ENCODE results near the gene SSR2. TPM values are rescaled to one million over a fixed set of nuclear protein-coding genes. Genes with fewer than 3 reads are reported as not detected.
A peak's percentile ranks its signal among the peaks of the same experiment; 100 is the strongest.
"Not testable (repeated sequence)": the region's sequence is repeated elsewhere in the genome, so short reads cannot be mapped to it uniquely, and the experiment has no call there.

The SSR2 gene
- total RNA-seq, 2 experiments from 2014 or later = 204 to 205 TPM

DNA sequence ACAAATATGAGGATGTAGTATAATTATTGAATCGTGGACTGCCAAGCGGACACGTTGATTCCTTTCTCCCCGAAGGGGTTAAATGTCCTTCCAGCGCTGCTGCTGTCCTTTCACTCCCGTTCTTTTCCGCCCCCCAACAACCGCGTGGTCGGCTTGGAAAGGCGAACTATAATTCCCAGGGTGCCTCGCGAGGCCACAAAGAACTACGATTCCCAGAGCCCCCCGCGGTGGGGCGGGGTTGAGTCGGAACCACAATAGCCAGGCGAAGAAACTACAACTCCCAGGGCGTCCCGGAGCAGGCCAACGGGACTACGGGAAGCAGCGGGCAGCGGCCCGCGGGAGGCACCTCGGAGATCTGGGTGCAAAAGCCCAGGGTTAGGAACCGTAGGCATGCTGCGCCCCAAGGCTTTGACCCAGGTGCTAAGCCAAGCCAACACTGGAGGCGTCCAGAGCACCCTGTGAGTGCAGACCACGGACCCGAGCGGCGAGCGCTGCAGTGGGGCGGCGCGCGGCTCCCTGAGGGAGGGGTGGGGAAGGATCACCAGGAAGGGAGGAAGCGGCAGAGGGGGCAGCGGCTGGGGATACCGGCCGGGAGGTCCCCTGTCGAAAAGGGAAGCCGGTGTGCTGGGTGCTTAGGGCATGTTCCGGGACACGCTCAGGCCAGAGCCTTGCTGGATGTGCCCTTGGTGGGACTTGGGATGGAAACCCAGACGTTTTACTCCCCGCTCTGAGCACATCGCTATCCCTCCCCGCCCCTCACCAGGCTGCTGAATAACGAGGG is 33.9 kb upstream of the SSR2 start, which contains the start of gene LAMTOR2:
Gene LAMTOR2, plus strand, starts transcription at position 283 of the 781 bp plus-strand sequence. Its CDS starts 108 bp downstream, at position 391.
- H3K9me3 Mint-ChIP-seq = no peaks in the 10 kb centered on the region
- peak; percentile 75 for ATAC-seq (ENCODE audit: low read depth)
- peak within 1 kb of the TSS; percentile 96 for H3K4me3 Mint-ChIP-seq
- peaks cover 5% of the 10 kb centered on the region for H3K36me3 Mint-ChIP-seq
- peak within 1 kb of the TSS; percentile 85 for H3K27ac Mint-ChIP-seq
- POLR2A ChIA-PET = no interaction called here
- peak; percentile 96 for DNase-seq
- H3K4me1 Mint-ChIP-seq = peaks cover 19% of the 10 kb centered on the region
- no peaks in the 10 kb centered on the region for H3K27me3 Mint-ChIP-seq

DNA sequence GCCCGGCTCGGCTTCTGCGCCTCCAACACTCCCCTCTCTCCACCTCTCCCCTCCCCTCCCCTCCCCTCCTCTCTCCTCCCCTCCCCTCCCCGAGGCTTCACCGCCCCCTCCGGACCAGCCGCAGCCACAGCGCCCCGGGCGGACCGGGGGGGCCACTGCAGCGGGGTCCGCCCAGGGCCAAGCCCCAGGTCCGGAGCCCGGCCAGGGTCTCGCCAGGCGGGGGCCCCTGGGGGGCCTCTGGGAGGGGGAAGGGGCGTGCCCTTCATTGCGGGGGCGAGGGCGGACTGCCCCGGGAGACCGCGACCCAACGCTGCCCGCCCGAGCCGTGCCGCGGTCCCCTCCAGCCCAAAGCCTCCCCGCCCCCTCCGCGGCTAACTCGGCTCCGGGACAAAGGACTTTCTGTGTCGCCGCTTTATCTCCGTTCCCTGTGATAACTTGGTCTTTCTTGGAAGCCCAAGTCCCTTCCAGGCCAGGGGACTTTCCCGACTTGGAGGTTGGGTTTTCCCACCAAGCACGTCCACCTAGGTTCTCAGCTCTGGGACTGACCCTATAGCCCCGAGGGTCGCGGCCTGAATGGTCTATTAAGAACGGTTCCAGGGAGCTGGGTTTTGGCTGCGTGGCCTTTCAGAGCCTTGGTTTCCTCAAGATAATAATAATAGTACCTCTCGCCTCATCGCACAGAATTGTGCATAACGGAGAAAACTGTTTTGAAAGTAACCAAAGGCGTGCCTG is 33.2 kb upstream of the SSR2 start, which contains the start of gene UBQLN4:
Gene UBQLN4, minus strand, starts transcription at position 31 of the 732 bp plus-strand sequence. CDS start 97 bp downstream, outside the sequence.
- H3K4me3 Mint-ChIP-seq = peak within 1 kb of the TSS; percentile 96
- H3K4me1 Mint-ChIP-seq = peaks cover 19% of the 10 kb centered on the region
- H3K27me3 Mint-ChIP-seq = no peaks in the 10 kb centered on the region
- POLR2A ChIA-PET = interaction anchor here (0.6 to 1.0 kb wide), 4 partner anchors 9 to 120 kb away, joined by 3 to 4 read pairs (median 4); no protein-coding TSS in a partner anchor
- peaks cover 8% of the 10 kb centered on the region for H3K36me3 Mint-ChIP-seq
- H3K9me3 Mint-ChIP-seq = no peaks in the 10 kb centered on the region
- peak; percentile 90 for DNase-seq
- peak within 1 kb of the TSS; percentile 87 for H3K27ac Mint-ChIP-seq
- peak; percentile 52 for ATAC-seq (ENCODE audit: low read depth)

DNA sequence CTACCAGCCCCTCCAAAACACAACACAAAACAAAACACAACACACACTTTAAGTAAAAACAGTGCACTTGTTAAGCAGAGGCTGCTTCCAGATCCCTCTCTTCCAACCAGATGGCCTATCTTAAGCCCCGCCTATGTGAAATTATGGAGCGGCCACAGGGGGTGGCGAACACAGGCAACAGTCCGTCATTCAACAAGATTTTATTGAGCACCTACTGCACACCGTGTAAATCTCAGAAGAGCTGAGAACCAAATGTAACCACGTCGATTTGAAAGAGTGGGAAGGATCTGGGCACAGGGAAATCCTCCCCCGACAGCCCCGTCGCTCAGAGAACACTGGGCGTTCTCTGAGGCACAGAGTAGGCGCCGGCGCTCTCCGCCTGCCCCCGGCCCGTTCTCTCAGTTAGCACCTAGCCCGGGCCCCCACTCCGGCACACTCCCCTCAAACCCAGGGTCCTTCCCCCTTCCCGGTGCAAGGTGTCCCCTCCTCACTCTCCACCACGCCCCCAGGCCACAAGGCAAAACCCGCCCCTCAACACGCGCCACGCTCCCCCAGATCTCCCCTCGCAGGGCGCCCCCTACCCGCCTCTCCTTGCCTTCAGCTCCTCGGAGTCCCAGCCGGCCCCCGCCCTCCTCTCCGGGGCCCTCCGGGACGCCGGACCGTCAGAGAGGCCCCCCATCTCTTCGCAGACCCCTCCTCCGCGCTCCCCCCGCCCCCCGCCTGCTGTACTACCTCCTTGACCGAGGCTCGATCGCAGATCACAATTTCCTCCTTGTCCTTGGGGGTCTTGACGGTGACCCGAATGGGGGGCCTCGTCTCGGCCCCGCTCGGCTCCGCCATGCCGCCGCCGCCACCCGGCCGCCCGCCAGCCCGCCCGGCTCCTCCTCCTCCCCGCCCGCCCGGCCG is 32.4 kb upstream of the SSR2 start:
- no peaks in the 10 kb centered on the region for H3K9me3 Mint-ChIP-seq
- no peaks in the 10 kb centered on the region for H3K27me3 Mint-ChIP-seq
- H3K36me3 Mint-ChIP-seq = peaks cover 8% of the 10 kb centered on the region
- peak overlapping the region; percentile 87 for H3K27ac Mint-ChIP-seq
- POLR2A ChIA-PET = interaction anchor here (0.6 to 1.0 kb wide), 4 partner anchors 8 to 119 kb away, joined by 3 to 4 read pairs (median 4); no protein-coding TSS in a partner anchor
- DNase-seq (peak; percentile 75), ATAC-seq (ENCODE audit: low read depth) (peak; percentile 21)
- H3K4me3 Mint-ChIP-seq = peak overlapping the region; percentile 96
- peaks cover 19% of the 10 kb centered on the region for H3K4me1 Mint-ChIP-seq

DNA sequence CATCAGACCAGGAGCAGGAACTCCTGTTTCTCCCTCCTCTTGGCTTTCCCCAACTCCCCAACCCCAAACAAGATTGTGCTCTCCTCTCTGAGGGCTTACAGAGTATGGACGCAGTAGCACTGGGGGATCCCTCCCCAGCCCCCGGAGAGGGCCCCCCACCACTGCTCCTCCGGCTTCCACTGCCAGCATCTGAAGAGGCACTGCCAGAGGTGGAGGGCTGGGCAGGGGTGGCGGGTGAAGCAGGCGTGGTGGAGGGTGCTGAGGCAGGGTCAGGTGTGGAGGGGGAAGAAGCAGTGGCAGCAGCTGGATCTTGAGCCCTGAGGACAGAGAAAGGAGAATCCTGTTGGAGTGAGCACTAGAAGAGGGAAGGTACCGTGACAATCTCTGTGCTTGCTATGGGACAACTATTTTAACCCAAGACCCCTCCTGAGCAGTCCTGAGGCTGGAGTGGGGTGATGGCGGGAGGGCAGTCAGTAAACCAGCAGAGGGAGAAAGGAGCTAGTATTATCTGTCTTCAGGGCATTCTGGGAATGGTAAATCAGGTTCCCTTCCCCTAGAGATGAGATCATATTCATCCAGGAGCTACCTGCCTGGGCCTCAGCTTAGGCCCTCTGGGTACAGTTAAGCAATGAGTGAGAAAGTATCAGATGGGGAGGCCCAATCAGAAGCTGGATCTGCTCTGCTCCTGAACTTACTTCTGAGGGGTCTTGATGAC is 30.4 kb upstream of the SSR2 start:
- Mint-ChIP-seq H3K4me1 (peaks cover 15% of the 10 kb centered on the region), H3K36me3 (peaks cover 5% of the 10 kb centered on the region), H3K27me3 (no peaks in the 10 kb centered on the region), H3K9me3 (no peaks in the 10 kb centered on the region), H3K4me3 (no peak overlapping the region), H3K27ac (no peak overlapping the region)
- no peak for DNase-seq
- ATAC-seq (ENCODE audit: low read depth) = no peak
- POLR2A ChIA-PET = interaction anchor here (0.8 to 1.4 kb wide), 2 partner anchors 30 to 117 kb away, joined by 4 to 5 read pairs; partner anchors contain the start of genes KHDC4 and SSR2

DNA sequence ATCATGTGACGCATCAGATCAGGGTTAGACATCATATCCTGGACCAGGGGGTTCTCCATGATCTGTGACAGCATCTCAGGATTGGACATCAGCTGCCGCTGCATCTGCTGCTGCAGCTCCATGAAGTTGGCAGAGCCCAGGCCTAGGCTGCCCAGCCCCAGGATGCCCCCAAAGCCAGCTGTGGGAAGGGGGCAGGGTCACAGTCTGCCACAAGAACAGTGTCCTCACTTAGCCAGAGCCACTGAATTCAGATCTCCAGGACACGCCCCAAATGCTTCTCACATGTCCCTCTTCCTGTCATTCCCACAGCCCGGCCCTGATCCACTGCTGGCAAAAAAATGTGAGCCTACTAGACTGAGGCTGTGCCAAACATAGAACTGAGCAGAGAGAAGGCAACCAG is 29.6 kb upstream of the SSR2 start:
- no peak overlapping the region for H3K4me3 Mint-ChIP-seq

DNA sequence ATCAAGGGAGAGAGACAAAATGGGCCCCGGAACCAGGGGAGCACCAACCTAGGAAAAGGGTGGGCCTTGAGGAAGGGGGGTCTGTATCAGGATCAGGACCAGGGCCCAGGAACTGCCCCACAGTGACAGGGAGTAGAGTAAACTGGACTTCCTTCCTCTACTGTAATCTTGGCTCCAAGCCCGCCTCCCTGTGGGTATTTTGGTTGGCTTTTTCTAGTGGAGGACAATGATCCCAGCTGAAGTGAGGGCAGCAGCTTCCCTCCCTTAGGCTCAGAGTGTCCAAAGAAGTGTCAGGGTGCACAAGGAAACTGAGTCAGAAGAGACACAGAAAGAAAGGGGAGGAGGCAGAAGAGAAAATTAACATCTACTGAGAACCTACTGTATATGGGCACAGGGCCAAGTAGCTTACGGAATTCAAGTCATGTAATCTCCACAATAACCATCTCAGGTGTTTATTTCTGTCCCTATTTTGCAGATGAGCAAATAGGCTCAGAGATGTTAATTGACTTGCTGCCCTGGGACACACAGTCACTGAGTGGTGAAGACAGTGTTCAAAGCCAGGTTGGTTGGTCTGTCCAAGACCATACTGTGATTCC is 28.0 kb upstream of the SSR2 start:
- Mint-ChIP-seq H3K36me3 (peaks cover 14% of the 10 kb centered on the region), H3K4me1 (peaks cover 16% of the 10 kb centered on the region)
- POLR2A ChIA-PET = interaction anchor here (1.4 kb wide), 1 partner anchor 103 kb away, joined by 3 read pairs; no protein-coding TSS in a partner anchor

More for the DNA sequence above, 29.6 kb upstream of the SSR2 start:
- no peak overlapping the region for H3K27ac Mint-ChIP-seq
- H3K27me3 Mint-ChIP-seq = no peaks in the 10 kb centered on the region
- H3K4me1 Mint-ChIP-seq = peaks cover 12% of the 10 kb centered on the region
- DNase-seq (no peak), ATAC-seq (ENCODE audit: low read depth) (no peak)
- H3K36me3 Mint-ChIP-seq = peaks cover 6% of the 10 kb centered on the region
- POLR2A ChIA-PET = interaction anchor here (1.4 kb wide), 1 partner anchor 104 kb away, joined by 3 read pairs; no protein-coding TSS in a partner anchor
- no peaks in the 10 kb centered on the region for H3K9me3 Mint-ChIP-seq

DNA sequence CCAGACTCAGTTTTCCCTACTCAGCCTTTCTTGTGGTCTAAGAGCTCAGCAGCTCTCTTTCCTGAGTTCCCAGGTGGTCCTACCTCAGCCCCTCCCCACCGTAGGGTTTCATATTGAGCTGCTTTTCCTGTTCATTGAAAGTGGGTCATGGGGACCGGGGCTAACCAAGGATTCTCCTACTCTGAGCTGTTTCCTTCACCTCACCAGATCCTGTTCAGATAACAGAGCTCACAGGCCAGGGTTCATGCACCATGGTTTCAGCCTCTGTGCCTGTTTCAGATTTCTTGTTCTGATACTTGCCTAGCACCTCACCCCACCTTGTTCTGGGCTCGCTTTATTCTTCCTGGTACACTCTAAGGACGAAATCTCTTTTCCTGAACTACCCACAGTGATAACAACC is 24.3 kb upstream of the SSR2 start:
- peak overlapping the region; percentile 59 for H3K27ac Mint-ChIP-seq
- POLR2A ChIA-PET = interaction anchor here (0.5 to 1.0 kb wide), 4 partner anchors 8 to 106 kb away, joined by 3 to 4 read pairs (median 3); partner anchors contain the start of gene UBQLN4
- no peak overlapping the region for H3K4me3 Mint-ChIP-seq
- H3K9me3 Mint-ChIP-seq = no peaks in the 10 kb centered on the region
- ATAC-seq (ENCODE audit: low read depth) = peak; percentile 58
- no peak for DNase-seq
- peaks cover 8% of the 10 kb centered on the region for H3K4me1 Mint-ChIP-seq
- H3K27me3 Mint-ChIP-seq = no peaks in the 10 kb centered on the region
- H3K36me3 Mint-ChIP-seq = peaks cover 24% of the 10 kb centered on the region

More for the DNA sequence above, 28.0 kb upstream of the SSR2 start:
- H3K9me3 Mint-ChIP-seq = no peaks in the 10 kb centered on the region
- ATAC-seq (ENCODE audit: low read depth) (no peak), DNase-seq (no peak)
- H3K27me3 Mint-ChIP-seq = no peaks in the 10 kb centered on the region
- H3K4me3 Mint-ChIP-seq = no peak overlapping the region
- H3K27ac Mint-ChIP-seq = no peak overlapping the region

DNA sequence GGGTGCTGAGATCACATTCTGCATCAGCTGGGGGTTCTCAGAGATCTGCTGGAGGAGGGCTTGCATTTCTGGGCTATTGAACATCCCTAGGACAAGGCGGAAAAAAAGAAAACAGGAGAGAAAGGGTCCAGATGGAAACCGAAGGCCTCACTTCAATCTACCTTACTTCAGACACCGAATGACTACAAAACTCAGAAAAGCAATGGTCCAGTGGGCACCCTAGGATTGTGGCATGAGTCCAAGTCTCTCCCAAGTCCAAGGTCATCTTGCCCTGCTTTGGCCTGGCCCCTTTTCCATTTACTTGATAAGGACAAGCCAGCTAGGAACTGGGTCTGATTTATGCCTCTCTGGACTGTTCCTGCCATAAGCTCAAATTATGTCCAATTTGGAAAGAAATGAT is 22.1 kb upstream of the SSR2 start:
- Mint-ChIP-seq H3K4me1 (peaks cover 8% of the 10 kb centered on the region), H3K4me3 (no peak overlapping the region), H3K27ac (no peak overlapping the region), H3K36me3 (peaks cover 19% of the 10 kb centered on the region), H3K27me3 (no peaks in the 10 kb centered on the region), H3K9me3 (no peaks in the 10 kb centered on the region)
- DNase-seq (no peak), ATAC-seq (ENCODE audit: low read depth) (no peak)
- POLR2A ChIA-PET = no interaction called here

DNA sequence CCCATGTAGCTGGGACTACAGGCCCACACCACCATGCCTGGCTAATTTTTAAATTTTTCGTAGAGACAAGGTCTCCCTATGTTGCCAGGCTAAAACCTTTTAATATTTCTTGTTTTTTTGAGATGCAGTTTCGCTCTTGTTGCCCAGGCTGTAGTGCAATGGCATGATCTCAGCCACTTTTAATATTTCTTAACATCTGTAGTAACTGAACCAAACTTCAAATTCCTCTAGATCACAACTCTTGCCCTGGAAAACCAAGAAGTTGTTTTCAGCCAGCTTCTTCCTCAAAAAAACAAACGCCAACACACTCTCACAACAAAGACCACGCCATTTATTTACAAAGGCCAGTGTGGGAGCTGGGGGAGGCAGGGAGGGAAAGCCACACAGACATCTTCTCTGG is 14.2 kb upstream of the SSR2 start:
- H3K4me1 Mint-ChIP-seq; H3K27ac Mint-ChIP-seq; H3K27me3 Mint-ChIP-seq; H3K4me3 Mint-ChIP-seq; H3K36me3 Mint-ChIP-seq; H3K9me3 Mint-ChIP-seq; ATAC-seq (ENCODE audit: low read depth); DNase-seq; POLR2A ChIA-PET: not testable (repeated sequence)

DNA sequence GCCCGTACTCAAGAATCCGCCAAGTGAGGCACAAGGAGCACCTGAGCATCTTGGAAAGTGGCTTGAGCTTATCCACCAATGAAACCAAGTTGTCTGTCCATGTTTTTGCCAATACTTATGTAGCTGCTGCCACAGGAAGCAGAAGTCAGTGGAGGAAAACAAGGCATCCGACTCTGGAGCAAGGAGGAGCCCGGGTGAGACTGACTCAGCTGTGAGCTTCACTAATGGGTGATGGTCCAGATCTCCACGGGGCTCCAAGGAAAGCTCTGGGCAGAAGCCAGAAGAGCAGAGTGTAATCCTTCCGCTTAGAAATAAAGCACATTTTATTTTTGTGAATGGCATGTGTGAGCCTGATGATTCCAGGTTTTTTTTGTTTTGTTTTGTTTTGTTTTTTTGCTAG is 12.3 kb upstream of the SSR2 start:
- Mint-ChIP-seq H3K9me3 (no peaks in the 10 kb centered on the region), H3K36me3 (peaks cover 5% of the 10 kb centered on the region), H3K27me3 (peaks cover 6% of the 10 kb centered on the region), H3K27ac (no peak overlapping the region), H3K4me1 (peaks cover 3% of the 10 kb centered on the region), H3K4me3 (no peak overlapping the region)
- DNase-seq (no peak), ATAC-seq (ENCODE audit: low read depth) (no peak)
- POLR2A ChIA-PET = interaction anchor here (0.7 kb wide), 1 partner anchor 12 kb away, joined by 4 read pairs; no protein-coding TSS in a partner anchor

DNA sequence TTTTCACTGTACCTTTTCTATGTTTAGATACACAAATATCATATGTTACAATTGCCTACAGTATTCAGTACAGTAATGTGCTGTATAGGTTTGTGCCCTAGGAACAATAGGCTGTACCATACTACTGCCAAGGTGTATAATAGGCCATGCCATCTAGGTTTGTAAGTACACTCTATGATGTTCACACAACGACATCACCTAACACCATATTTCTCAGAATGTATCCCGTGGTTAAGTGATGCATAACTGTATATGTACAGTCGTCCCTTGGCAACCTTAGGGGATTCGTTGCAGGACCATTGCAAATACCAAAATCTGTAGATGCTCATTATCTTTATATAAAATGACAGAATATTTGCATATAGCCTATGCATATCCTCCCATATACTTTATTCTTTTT is 5.8 kb upstream of the SSR2 start:
- POLR2A ChIA-PET = no interaction called here
- Mint-ChIP-seq H3K27me3 (peaks cover 5% of the 10 kb centered on the region), H3K36me3 (no peaks in the 10 kb centered on the region), H3K4me3 (no peak overlapping the region), H3K27ac (no peak overlapping the region), H3K4me1 (peaks cover 11% of the 10 kb centered on the region), H3K9me3 (no peaks in the 10 kb centered on the region)
- ATAC-seq (ENCODE audit: low read depth) = no peak
- DNase-seq = no peak

DNA sequence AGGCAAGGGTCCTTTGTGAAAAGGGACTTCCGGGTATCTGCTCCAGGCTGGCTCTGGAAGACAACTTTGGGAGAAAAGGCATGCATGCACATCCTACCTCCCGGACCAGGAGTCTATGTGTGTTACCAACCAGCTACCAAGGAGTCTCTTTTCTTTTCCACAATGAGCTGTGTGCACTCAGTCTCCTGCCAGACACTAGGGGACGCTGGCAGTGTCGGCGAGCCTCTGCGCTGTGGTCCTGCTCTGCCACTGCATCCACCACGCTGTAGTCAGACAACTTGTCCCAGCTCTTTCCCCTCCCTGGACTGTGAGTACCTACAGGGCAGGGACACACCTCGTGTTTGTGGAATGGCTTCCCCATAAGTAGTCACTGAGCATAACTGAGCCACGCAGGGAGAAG is 5.1 kb upstream of the SSR2 start:
- DNase-seq = peak; percentile 52
- POLR2A ChIA-PET = interaction anchor here (1.0 kb wide), 1 partner anchor 19 kb away, joined by 3 read pairs; no protein-coding TSS in a partner anchor
- H3K36me3 Mint-ChIP-seq = no peaks in the 10 kb centered on the region
- no peak overlapping the region for H3K4me3 Mint-ChIP-seq
- peaks cover 11% of the 10 kb centered on the region for H3K4me1 Mint-ChIP-seq
- peak; percentile 84 for ATAC-seq (ENCODE audit: low read depth)
- peaks cover 2% of the 10 kb centered on the region for H3K27me3 Mint-ChIP-seq
- H3K9me3 Mint-ChIP-seq = no peaks in the 10 kb centered on the region
- H3K27ac Mint-ChIP-seq = no peak overlapping the region

Data from activated naive CD8-positive, alpha-beta T cell treated with anti-CD3 and anti-CD28 coated beads, Interleukin-2, amount 10 ng/mL, durations not matched to agents 7 days and 5 days (primary cell).